ENCODE results near the gene IFT22.

DNA sequence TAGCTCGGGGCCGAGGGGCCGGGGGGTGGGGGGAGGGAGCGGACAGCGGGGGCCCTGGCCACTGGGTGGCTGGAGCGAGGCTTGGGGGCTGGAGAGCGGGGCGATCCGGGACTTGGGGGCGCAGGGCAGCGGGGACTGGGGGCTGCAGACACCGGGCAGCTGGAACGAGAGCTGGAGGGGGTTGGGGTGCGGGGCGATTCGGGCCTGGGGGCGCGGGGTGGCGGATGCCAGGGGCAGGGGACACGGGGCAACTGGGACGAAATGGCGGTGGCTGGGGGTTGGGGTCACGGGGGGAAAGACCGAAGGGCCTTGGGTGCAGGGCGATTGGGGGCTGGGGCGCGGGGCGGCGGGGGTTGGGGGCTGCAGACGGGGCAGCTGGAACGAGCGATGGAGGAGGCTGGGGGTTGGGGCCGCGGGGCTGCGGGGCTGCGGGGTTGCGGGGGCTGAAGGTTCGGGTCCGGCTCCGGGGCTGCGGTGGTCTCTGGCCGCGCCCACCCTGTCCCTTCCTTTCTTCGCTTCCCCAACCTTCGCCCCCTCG lies 41.7 kb upstream of the IFT22 start:
- TF ChIP-seq, protein P1, sequence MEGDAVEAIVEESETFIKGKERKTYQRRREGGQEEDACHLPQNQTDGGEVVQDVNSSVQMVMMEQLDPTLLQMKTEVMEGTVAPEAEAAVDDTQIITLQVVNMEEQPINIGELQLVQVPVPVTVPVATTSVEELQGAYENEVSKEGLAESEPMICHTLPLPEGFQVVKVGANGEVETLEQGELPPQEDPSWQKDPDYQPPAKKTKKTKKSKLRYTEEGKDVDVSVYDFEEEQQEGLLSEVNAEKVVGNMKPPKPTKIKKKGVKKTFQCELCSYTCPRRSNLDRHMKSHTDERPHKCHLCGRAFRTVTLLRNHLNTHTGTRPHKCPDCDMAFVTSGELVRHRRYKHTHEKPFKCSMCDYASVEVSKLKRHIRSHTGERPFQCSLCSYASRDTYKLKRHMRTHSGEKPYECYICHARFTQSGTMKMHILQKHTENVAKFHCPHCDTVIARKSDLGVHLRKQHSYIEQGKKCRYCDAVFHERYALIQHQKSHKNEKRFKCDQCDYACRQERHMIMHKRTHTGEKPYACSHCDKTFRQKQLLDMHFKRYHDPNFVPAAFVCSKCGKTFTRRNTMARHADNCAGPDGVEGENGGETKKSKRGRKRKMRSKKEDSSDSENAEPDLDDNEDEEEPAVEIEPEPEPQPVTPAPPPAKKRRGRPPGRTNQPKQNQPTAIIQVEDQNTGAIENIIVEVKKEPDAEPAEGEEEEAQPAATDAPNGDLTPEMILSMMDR (IDR thresholded peaks at IDR 0.05): no peak
- TF ChIP-seq EZH2 (IDR thresholded peaks at IDR 0.05): no peak
- TF ChIP-seq EZH2phosphoT487 (IDR thresholded peaks at IDR 0.05): no peak

Data from neural progenitor cell (in vitro differentiated cells).